H1 (cell line): ENCODE measurements around the gene MBD3. TPM values are rescaled to one million over a fixed set of nuclear protein-coding genes. Genes with fewer than 3 reads are reported as not detected.

Source experiments
- CHD7 ChIP-seq: fragments of 300-600 bp; sonication (generic); IDR thresholded peaks from 2 replicates; pipeline ENCODE4 v1.7.1; 2012; ENCODE audit warnings: low read length, moderate library complexity, mild to moderate bottlenecking, inconsistent platforms; ENCODE audit not compliant: insufficient replicate concordance
- polyA plus RNA-seq, 7 experiments: library from polyadenylated mRNA; depleted of rRNA in 3 of 7; stranded (reverse) in 5 of 7; unstranded in 2 of 7; fragments of >200 nt in 5 of 7; fragments of 200-250 nt in 2 of 7; gene quantifications; 1 replicate in 5 of 7; 2 replicates in 1 of 7; 4 replicates in 1 of 7; pipeline versions ENCODE4 v1.2.1 to v1.2.3, GENCODE V29; 2011 to 2013; ENCODE audit warnings: missing spikeins in 2 of 7, mixed read lengths in 2 of 7
- total RNA-seq: library from RNA; stranded (reverse); fragmentation: NEBNext Ultra II Directional; extraction: Animal tissue kit (Norgen Biotek cat#: 25700); gene quantifications from 2 replicates; pipeline ENCODE4 v1.2.1, GENCODE V29; 2021

Gene MBD3
- total and polyA plus RNA-seq, 2 of the 8 experiments (the other 6 are each of a cell fraction or from before 2014, with no cell fraction given) = 88.2 to 110 TPM

GRCh38 chr19:1576242-1577089 is 16.2 kb downstream of the MBD3 start (continued):
- no peak for TF ChIP-seq CHD7
